Measurements from ENCODE around the gene UCMA.

DNA sequence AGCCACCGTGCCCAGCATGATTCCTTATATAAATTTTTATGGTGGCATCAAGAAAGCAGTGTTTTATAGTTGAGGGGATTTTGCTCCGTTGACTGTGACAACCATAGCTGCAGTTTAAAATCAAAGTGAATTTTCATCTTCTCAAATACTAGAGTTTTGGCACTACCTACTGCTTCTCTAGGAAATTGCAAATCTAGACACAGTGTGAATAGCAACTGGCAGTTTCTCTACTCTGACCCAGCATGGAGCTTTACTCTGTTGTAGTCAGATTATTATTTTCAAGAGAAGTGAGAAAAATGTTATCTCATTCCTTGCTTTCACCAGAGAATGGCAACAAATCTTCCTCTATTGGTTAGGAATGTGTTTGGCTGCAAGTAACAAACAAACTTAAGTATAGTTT lies 49.9 kb downstream of the UCMA start:
- TF ChIP-seq POLR2A (IDR thresholded peaks at IDR 0.05; ENCODE audit: low read depth, low read length) (no peak), TAF1 (IDR thresholded peaks at IDR 0.05; ENCODE audit: low read depth, low read length) (no peak), POLR2AphosphoS5 (IDR thresholded peaks at IDR 0.05; ENCODE audit: low read depth, low read length) (no peak), SPI1 (IDR thresholded peaks at IDR 0.05; ENCODE audit: low read depth, low read length) (no peak), POU2F2 (IDR thresholded peaks at IDR 0.05; ENCODE audit: low read depth, low read length) (no peak), PAX5 (IDR thresholded peaks at IDR 0.05; ENCODE audit: insufficient read depth, low read length, severe bottlenecking) (no peak)

All from GM12891 (cell line).